Esophagus squamous epithelium (tissue), 4 donors: ENCODE results near the gene PPM1L.

ENCODE experiments used
- POLR2A ChIP-seq, 4 donors: fragments of 450-650 bp; IDR thresholded peaks; one replicate each; pipeline ENCODE4 v1.6.1; 2017; ENCODE audit warnings: antibody characterized with exemption in 4 of 4, mild to moderate bottlenecking in 4 of 4, moderate library complexity in 3 of 4
- TF ChIP-seq, protein P1 (sequence below), 6 experiments: fragments of 450-650 bp in 4 of 6; fragments of 200-600 bp in 2 of 6; sonication (generic) in 2 of 6; IDR thresholded peaks; one replicate each; pipeline ENCODE4 v1.5.1; 2016 to 2019; ENCODE audit warnings: antibody characterized with exemption in 6 of 6, mild to moderate bottlenecking in 4 of 6, moderate library complexity in 4 of 6

DNA sequence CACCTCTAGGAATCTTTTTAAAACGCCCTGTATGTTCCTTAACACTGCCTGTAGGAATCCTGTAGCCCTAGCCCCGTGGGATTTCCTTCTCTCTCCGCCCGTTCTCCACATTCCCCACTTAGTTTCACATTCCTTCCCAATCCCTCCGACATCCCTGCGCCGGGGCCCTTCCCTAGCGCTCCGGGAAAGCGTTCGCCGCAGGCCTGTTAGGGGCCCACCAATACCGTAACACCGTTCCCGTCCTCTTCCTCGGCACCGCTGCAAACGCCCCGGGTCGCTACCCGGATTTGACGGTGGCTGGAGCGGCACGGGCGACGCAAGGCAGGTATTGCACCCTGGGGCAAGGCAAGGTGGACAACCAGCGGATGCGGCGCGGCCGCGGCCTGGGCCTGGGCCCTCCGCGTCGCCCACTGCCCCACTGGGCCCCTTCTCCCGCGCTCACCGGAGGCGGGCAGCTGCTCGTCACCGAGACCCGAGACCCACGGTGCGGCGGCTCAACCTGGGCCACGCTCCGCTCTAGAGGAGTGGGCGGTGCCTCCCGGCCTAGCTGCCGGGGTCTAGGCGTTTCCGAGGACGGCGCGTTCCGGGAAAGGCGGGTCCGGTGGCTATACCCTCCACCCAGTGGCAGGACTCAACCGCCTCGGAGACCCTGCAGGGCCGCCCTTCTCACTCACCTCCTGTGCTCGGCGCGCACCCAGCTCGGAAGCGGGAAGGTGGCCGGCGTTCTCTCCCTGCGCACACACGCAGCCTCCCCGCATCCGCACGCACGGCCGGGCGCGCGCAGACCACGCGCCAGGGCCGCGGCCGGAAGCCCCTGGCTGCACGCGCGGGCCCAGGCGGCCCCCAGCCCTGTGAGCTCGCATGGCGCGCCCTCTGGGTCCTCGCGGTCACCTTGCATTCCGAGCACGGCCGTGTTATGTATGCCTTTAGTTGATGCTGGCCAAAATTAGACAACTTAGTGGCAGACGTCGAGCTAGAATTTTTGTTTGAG lies 348.8 kb downstream of the PPM1L start, which contains the start of gene B3GALNT1:
- TF ChIP-seq, protein P1, sequence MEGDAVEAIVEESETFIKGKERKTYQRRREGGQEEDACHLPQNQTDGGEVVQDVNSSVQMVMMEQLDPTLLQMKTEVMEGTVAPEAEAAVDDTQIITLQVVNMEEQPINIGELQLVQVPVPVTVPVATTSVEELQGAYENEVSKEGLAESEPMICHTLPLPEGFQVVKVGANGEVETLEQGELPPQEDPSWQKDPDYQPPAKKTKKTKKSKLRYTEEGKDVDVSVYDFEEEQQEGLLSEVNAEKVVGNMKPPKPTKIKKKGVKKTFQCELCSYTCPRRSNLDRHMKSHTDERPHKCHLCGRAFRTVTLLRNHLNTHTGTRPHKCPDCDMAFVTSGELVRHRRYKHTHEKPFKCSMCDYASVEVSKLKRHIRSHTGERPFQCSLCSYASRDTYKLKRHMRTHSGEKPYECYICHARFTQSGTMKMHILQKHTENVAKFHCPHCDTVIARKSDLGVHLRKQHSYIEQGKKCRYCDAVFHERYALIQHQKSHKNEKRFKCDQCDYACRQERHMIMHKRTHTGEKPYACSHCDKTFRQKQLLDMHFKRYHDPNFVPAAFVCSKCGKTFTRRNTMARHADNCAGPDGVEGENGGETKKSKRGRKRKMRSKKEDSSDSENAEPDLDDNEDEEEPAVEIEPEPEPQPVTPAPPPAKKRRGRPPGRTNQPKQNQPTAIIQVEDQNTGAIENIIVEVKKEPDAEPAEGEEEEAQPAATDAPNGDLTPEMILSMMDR (IDR thresholded peaks at IDR 0.05): no peak
- no peak for TF ChIP-seq POLR2A (IDR thresholded peaks at IDR 0.05)
